GM12891 (cell line): ENCODE data around the gene WDPCP.

Experiments used
- POLR2A ChIP-seq: IDR thresholded peaks from 2 replicates; pipeline ENCODE4 v1.6.1; 2011; ENCODE audit warnings: low read depth, low read length, control low read depth
- POLR2AphosphoS5 ChIP-seq: IDR thresholded peaks from 2 replicates; pipeline ENCODE4 v1.6.1; 2011; ENCODE audit warnings: low read depth, low read length, control low read depth
- POU2F2 ChIP-seq: IDR thresholded peaks from 2 replicates; pipeline ENCODE4 v1.6.1; 2011; ENCODE audit warnings: low read depth, mild to moderate bottlenecking, control low read depth, low read length, moderate library complexity
- SPI1 ChIP-seq: IDR thresholded peaks from 2 replicates; pipeline ENCODE4 v1.6.1; 2011; ENCODE audit warnings: low read depth, low read length, control low read depth
- TAF1 ChIP-seq: IDR thresholded peaks from 2 replicates; pipeline ENCODE4 v1.6.1; 2011; ENCODE audit warnings: low read depth, low read length, control low read depth

GRCh38 chr2:63283273-63283672, 305.0 kb downstream of the WDPCP start:
- TF ChIP-seq POU2F2 = no peak
- no peak for TF ChIP-seq POLR2AphosphoS5
- TF ChIP-seq POLR2A = no peak
- TF ChIP-seq TAF1 = no peak
- TF ChIP-seq SPI1 = no peak
